Large intestine (tissue), 3 donors: ENCODE results near the gene METRNL. TPM values are rescaled to one million over a fixed set of nuclear protein-coding genes. Genes with fewer than 3 reads are reported as not detected.
A peak's percentile ranks its signal among the peaks of the same experiment; 100 is the strongest.

Experiments
- DNase-seq, 2 donors: peaks; one replicate each; pipeline versions ENCODE4 v3.0.0 to v3.0.0-alpha.2; 2013
- H3K27ac ChIP-seq: one replicate; pipeline ENCODE4 v1.5.1; 2013; ENCODE audit warnings: low read length
- H3K27me3 ChIP-seq: 2 replicates; pipeline ENCODE4 v1.6.1; 2013; ENCODE audit warnings: low read length; ENCODE audit not compliant: control insufficient read depth, insufficient read depth
- H3K36me3 ChIP-seq: 2 replicates; pipeline ENCODE4 v1.6.1; 2013; ENCODE audit warnings: low read length; ENCODE audit not compliant: control insufficient read depth, insufficient read depth
- H3K4me1 ChIP-seq: one replicate; pipeline ENCODE4 v1.6.1; 2013; ENCODE audit warnings: low read length; ENCODE audit not compliant: control insufficient read depth, insufficient read depth
- H3K4me3 ChIP-seq: one replicate; pipeline ENCODE4 v1.5.1; 2013; ENCODE audit warnings: low read length
- H3K9me3 ChIP-seq: one replicate; pipeline ENCODE4 v1.6.1; 2013; ENCODE audit warnings: mild to moderate bottlenecking, low read depth, low read length, moderate library complexity; ENCODE audit not compliant: control insufficient read depth
- WGBS: methylation state at CpG from one replicate; pipeline ENCODE4 v1.1.5; 2013; ENCODE audit warnings: low lambda C conversion rate; ENCODE audit not compliant: insufficient coverage; 5-methylcytosine and 5-hydroxymethylcytosine counted together
- polyA plus RNA-seq: library from polyadenylated mRNA; unstranded; fragments of 120-200 nt; gene quantifications from one replicate; pipeline ENCODE4 v1.2.1, GENCODE V29; 2013

Gene METRNL
- polyA plus RNA-seq, 1 donor = 81.1 TPM

GRCh38 chr17:83080858-83081683, 1.7 kb downstream of the METRNL start:
- DNase-seq = peak in 1 of 2 donors; percentile 77
- Histone ChIP-seq H3K36me3 (peaks cover 15% of the 10 kb centered on the region), H3K27me3 (peaks cover 25% of the 10 kb centered on the region), H3K4me1 (peaks cover 47% of the 10 kb centered on the region), H3K4me3 (peak overlapping the region; percentile 77), H3K27ac (peak overlapping the region; percentile 100), H3K9me3 (peaks cover 6% of the 10 kb centered on the region)
- no CpG with 5 or more reads among the region's 91 CpGs for WGBS

- Histone ChIP-seq H3K4me1 (peaks cover 54% of the 10 kb centered on the region), H3K27me3 (peaks cover 21% of the 10 kb centered on the region), H3K36me3 (peaks cover 16% of the 10 kb centered on the region), H3K9me3 (peaks cover 6% of the 10 kb centered on the region), H3K27ac (peak overlapping the region; percentile 100), H3K4me3 (peak overlapping the region; percentile 77)
- DNase-seq = peak; percentile 96 to 98
- WGBS = no CpG with 5 or more reads among the region's 23 CpGs
Observed at GRCh38 chr17:83081684-83082201, 2.3 kb downstream of the METRNL start.

GRCh38 chr17:83082424-83082823, 3.0 kb downstream of the METRNL start:
- Histone ChIP-seq H3K9me3 (peaks cover 8% of the 10 kb centered on the region), H3K36me3 (peaks cover 22% of the 10 kb centered on the region), H3K27me3 (peaks cover 14% of the 10 kb centered on the region), H3K4me3 (no peak overlapping the region), H3K27ac (peak overlapping the region; percentile 100), H3K4me1 (peaks cover 61% of the 10 kb centered on the region)
- DNase-seq = peak in 1 of 2 donors; percentile 52
- 70% methylated on average over 2 of the region's 8 CpGs for WGBS

GRCh38 chr17:83082909-83083367, 3.5 kb downstream of the METRNL start:
- no peak for DNase-seq
- H3K4me3 ChIP-seq = no peak overlapping the region
- H3K27ac ChIP-seq = peak overlapping the region; percentile 100
- H3K9me3 ChIP-seq = peaks cover 13% of the 10 kb centered on the region
- no CpG with 5 or more reads among the region's 20 CpGs for WGBS
- H3K27me3 ChIP-seq = peaks cover 10% of the 10 kb centered on the region
- peaks cover 27% of the 10 kb centered on the region for H3K36me3 ChIP-seq
- peaks cover 66% of the 10 kb centered on the region for H3K4me1 ChIP-seq

GRCh38 chr17:83083368-83084201, 4.2 kb downstream of the METRNL start:
- no CpG with 5 or more reads among the region's 25 CpGs for WGBS
- DNase-seq = peak; percentile 80 to 87

GRCh38 chr17:83084214-83084613, 4.8 kb downstream of the METRNL start:
- Histone ChIP-seq H3K27ac (peak overlapping the region; percentile 100), H3K4me3 (no peak overlapping the region), H3K4me1 (peaks cover 72% of the 10 kb centered on the region), H3K9me3 (peaks cover 10% of the 10 kb centered on the region), H3K27me3 (no peaks in the 10 kb centered on the region), H3K36me3 (peaks cover 33% of the 10 kb centered on the region)
- WGBS = no CpG with 5 or more reads among the region's 9 CpGs
- no peak for DNase-seq

More at GRCh38 chr17:83083368-83084201, 4.2 kb downstream of the METRNL start:
- Histone ChIP-seq H3K4me1 (peaks cover 67% of the 10 kb centered on the region), H3K36me3 (peaks cover 33% of the 10 kb centered on the region), H3K9me3 (peaks cover 12% of the 10 kb centered on the region), H3K27me3 (peaks cover 4% of the 10 kb centered on the region), H3K4me3 (no peak overlapping the region), H3K27ac (peak overlapping the region; percentile 100)

GRCh38 chr17:83084621-83085056, 5.2 kb downstream of the METRNL start:
- DNase-seq = peak in 1 of 2 donors; percentile 85
- no peaks in the 10 kb centered on the region for H3K27me3 ChIP-seq
- H3K9me3 ChIP-seq = peaks cover 10% of the 10 kb centered on the region
- no CpG with 5 or more reads among the region's 27 CpGs for WGBS
- peaks cover 33% of the 10 kb centered on the region for H3K36me3 ChIP-seq
- H3K4me1 ChIP-seq = peaks cover 73% of the 10 kb centered on the region
- H3K4me3 ChIP-seq = no peak overlapping the region
- H3K27ac ChIP-seq = peak overlapping the region; percentile 100

- Histone ChIP-seq H3K27ac (peak overlapping the region; percentile 100), H3K4me1 (peaks cover 73% of the 10 kb centered on the region), H3K36me3 (peaks cover 33% of the 10 kb centered on the region), H3K4me3 (no peak overlapping the region), H3K27me3 (no peaks in the 10 kb centered on the region), H3K9me3 (peaks cover 13% of the 10 kb centered on the region)
- DNase-seq = no peak
- WGBS = no CpG with 5 or more reads among the region's 22 CpGs
Observed at GRCh38 chr17:83085103-83085502, 5.7 kb downstream of the METRNL start.

GRCh38 chr17:83085526-83086198, 6.3 kb downstream of the METRNL start:
- WGBS = no CpG with 5 or more reads among the region's 25 CpGs
- no peaks in the 10 kb centered on the region for H3K27me3 ChIP-seq
- peak overlapping the region; percentile 100 for H3K27ac ChIP-seq
- peaks cover 36% of the 10 kb centered on the region for H3K36me3 ChIP-seq
- peaks cover 76% of the 10 kb centered on the region for H3K4me1 ChIP-seq
- peaks cover 13% of the 10 kb centered on the region for H3K9me3 ChIP-seq
- no peak for DNase-seq
- H3K4me3 ChIP-seq = peak overlapping the region; percentile 1
